HCT116 (cell line): ENCODE results near the gene CADPS2. TPM values are rescaled to one million over a fixed set of nuclear protein-coding genes. Genes with fewer than 3 reads are reported as not detected.

Source experiments
- ATAC-seq: fragments of 200-7000 bp; cut with Tn5 transposase; 2 replicates; pipeline ENCODE4 v1.9.1; 2020; ENCODE audit warnings: mild to moderate bottlenecking, moderate library complexity
- BruUV-seq: library from RNA; stranded (reverse); fragments of 400-500 nt; replicated peaks from 2 replicates; lab custom pipeline; 2021; lab: Mats Ljungman, UMichigan
- CTCF ChIA-PET: fragments of 300-600 bp; sonication (Branson Sonifier 250); formaldehyde crosslinking; loops from one replicate; lab custom pipeline; 2021; ENCODE audit warnings: antibody characterized with exemption; lab: Charles Lee
- POLR2A ChIA-PET: fragments of 300-600, 350-600 bp; sonication (Branson Sonifier 250); formaldehyde crosslinking; loops from one replicate; lab custom pipeline; 2021; ENCODE audit warnings: antibody characterized with exemption; lab: Charles Lee
- RAD21 ChIA-PET, 2 experiments: fragments of 300-600 bp; sonication (Branson Sonifier 250); formaldehyde crosslinking; loops; one replicate each; lab custom pipeline; 2023; ENCODE audit warnings: low total read pairs in 2 of 2; ENCODE audit not compliant: uncharacterized antibody in 2 of 2, unreplicated experiment in 2 of 2, low non-redundant PET in 1 of 2; lab: Charles Lee
- DNase-seq: peaks from one replicate; pipeline ENCODE4 v3.0.0-alpha.2; 2010; ENCODE audit warnings: low read depth, low spot score
- H2AFZ ChIP-seq: fragments of 200-600 bp; shearing (Covaris generic), sonication (generic); 2 replicates; pipeline ENCODE4 v1.6.1; 2017; ENCODE audit warnings: low read depth, mixed run types, mixed read lengths, antibody characterized with exemption, low read length; ENCODE audit not compliant: poor library complexity, severe bottlenecking
- H3K27ac ChIP-seq: 2 replicates; pipeline ENCODE4 v1.5.1; 2012; ENCODE audit warnings: low read depth, low read length
- H3K27me3 ChIP-seq: fragments of 200-600 bp; sonication (generic); 2 replicates; pipeline ENCODE4 v1.6.1; 2016; ENCODE audit warnings: mixed run types, low read length, mixed read lengths; ENCODE audit not compliant: insufficient read depth
- H3K36me3 ChIP-seq, 2 experiments: fragments of 200-500 bp in 1 of 2; fragments of 200-600 bp in 1 of 2; sonication (Bioruptor generic) in 1 of 2; sonication (generic) in 1 of 2; 2 replicates each; pipeline versions ENCODE4 v1.5.1 to v1.6.1; 2014 to 2016; ENCODE audit warnings: low read length in 2 of 2, inconsistent platforms in 1 of 2, mixed read lengths in 1 of 2, mixed run types in 1 of 2; ENCODE audit not compliant: insufficient read depth in 2 of 2, control insufficient read depth in 1 of 2
- H3K4me1 ChIP-seq, 2 experiments: fragments of 200-600 bp in 1 of 2; sonication (generic) in 1 of 2; 2 replicates each; pipeline versions ENCODE4 v1.5.1 to v1.6.1; 2012 to 2017; ENCODE audit warnings: low read length in 2 of 2, inconsistent platforms in 1 of 2, mild to moderate bottlenecking in 1 of 2, mixed read lengths in 1 of 2, mixed run types in 1 of 2, moderate library complexity in 1 of 2; ENCODE audit not compliant: insufficient read depth in 2 of 2, control insufficient read depth in 1 of 2
- H3K4me2 ChIP-seq: fragments of 200-600 bp; sonication (generic); 2 replicates; pipeline ENCODE4 v1.6.1; 2017; ENCODE audit warnings: mixed run types, low read length, mixed read lengths
- H3K4me3 ChIP-seq, 2 experiments: fragments of 200-600 bp in 1 of 2; sonication (generic) in 1 of 2; replicated peaks in 1 of 2; 2 replicates each; pipeline ENCODE4 v1.5.1; 2011 to 2016; ENCODE audit warnings: low read length in 2 of 2, control low read depth in 1 of 2, low read depth in 1 of 2, mild to moderate bottlenecking in 1 of 2, mixed read lengths in 1 of 2, mixed run types in 1 of 2
- H3K79me2 ChIP-seq: fragments of 200-600 bp; sonication (generic); 2 replicates; pipeline ENCODE4 v1.6.1; 2017; ENCODE audit warnings: mild to moderate bottlenecking, mixed run types, low read length, moderate library complexity, mixed read lengths; ENCODE audit not compliant: insufficient read depth
- H3K9ac ChIP-seq: fragments of 200-600 bp; sonication (generic); 2 replicates; pipeline ENCODE4 v1.6.1; 2016; ENCODE audit warnings: low read length, mixed read lengths
- H3K9me2 ChIP-seq: fragments of 200-600 bp; sonication (generic), shearing (Covaris generic); 2 replicates; pipeline ENCODE4 v1.6.1; 2017; ENCODE audit warnings: mixed run types, mild to moderate bottlenecking, moderate library complexity; ENCODE audit not compliant: insufficient read depth
- H3K9me3 ChIP-seq, 2 experiments: fragments of 200-500 bp in 1 of 2; fragments of 200-600 bp in 1 of 2; sonication (Bioruptor generic) in 1 of 2; sonication (generic) in 1 of 2; 2 replicates each; pipeline ENCODE4 v1.6.1; 2014 to 2017; ENCODE audit warnings: low read length in 2 of 2, mixed read lengths in 2 of 2, inconsistent platforms in 1 of 2, low read depth in 1 of 2, mild to moderate bottlenecking in 1 of 2, mixed run types in 1 of 2, moderate library complexity in 1 of 2; ENCODE audit not compliant: control insufficient read depth in 1 of 2, insufficient read depth in 1 of 2
- H4K20me1 ChIP-seq: fragments of 200-600 bp; sonication (generic), shearing (Covaris generic); 2 replicates; pipeline ENCODE4 v1.6.1; 2017; ENCODE audit warnings: mixed run types, mild to moderate bottlenecking, moderate library complexity; ENCODE audit not compliant: insufficient read depth
- ATF3 ChIP-seq: IDR thresholded peaks from 2 replicates; pipeline ENCODE4 v1.6.1; 2012
- CEBPB ChIP-seq: IDR thresholded peaks from 2 replicates; pipeline ENCODE4 v1.6.1; 2012; ENCODE audit warnings: low read depth
- EGR1 ChIP-seq: IDR thresholded peaks from 2 replicates; pipeline ENCODE4 v1.6.1; 2012; ENCODE audit warnings: low read depth
- ELF1 ChIP-seq: IDR thresholded peaks from 2 replicates; pipeline ENCODE4 v1.6.1; 2012; ENCODE audit warnings: low read depth, borderline replicate concordance
- EZH2 ChIP-seq: fragments of 200-600 bp; sonication (generic); IDR thresholded peaks from 2 replicates; pipeline ENCODE4 v1.6.1; 2017; ENCODE audit warnings: antibody characterized with exemption, mixed run types
- EZH2phosphoT487 ChIP-seq: fragments of 200-600 bp; IDR thresholded peaks from 2 replicates; pipeline ENCODE4 v1.6.1; 2018; ENCODE audit warnings: antibody characterized with exemption, borderline replicate concordance
- JUND ChIP-seq: IDR thresholded peaks from 2 replicates; pipeline ENCODE4 v1.6.1; 2012
- POLR2A ChIP-seq: IDR thresholded peaks from 2 replicates; pipeline ENCODE4 v1.7.0; 2011; ENCODE audit warnings: borderline replicate concordance; ENCODE audit not compliant: insufficient read depth, insufficient read length; ENCODE audit errors: extremely low read depth
- REST ChIP-seq: IDR thresholded peaks from 2 replicates; pipeline ENCODE4 v1.6.1; 2012; ENCODE audit warnings: low read depth
- SP1 ChIP-seq: IDR thresholded peaks from 2 replicates; pipeline ENCODE4 v1.6.1; 2012; ENCODE audit warnings: low read depth
- SRF ChIP-seq: IDR thresholded peaks from 2 replicates; pipeline ENCODE4 v1.6.1; 2012; ENCODE audit warnings: low read depth
- TCF7L2 ChIP-seq: IDR thresholded peaks from 2 replicates; pipeline ENCODE4 v1.7.0; 2011; ENCODE audit warnings: borderline replicate concordance, inconsistent platforms; ENCODE audit not compliant: insufficient read depth, insufficient read length; ENCODE audit errors: extremely low read depth
- YY1 ChIP-seq: IDR thresholded peaks from 2 replicates; pipeline ENCODE4 v1.6.1; 2011; ENCODE audit warnings: low read length, low read depth, moderate library complexity, mild to moderate bottlenecking; ENCODE audit not compliant: insufficient replicate concordance; ENCODE audit errors: extremely low read depth
- ZFX ChIP-seq: fragments of 450-650 bp; IDR thresholded peaks from 2 replicates; pipeline ENCODE4 v1.6.1; 2017
- ZNF274 ChIP-seq: fragments of 200-500 bp; sonication (Bioruptor generic); IDR thresholded peaks from 2 replicates; pipeline ENCODE4 v1.6.1; 2014; ENCODE audit warnings: mild to moderate bottlenecking, low read depth, low read length, inconsistent platforms
- intact Hi-C: fragments of 100-400 bp; cut with micrococcal nuclease; formaldehyde crosslinking; loops from 2 replicates; pipeline ENCODE4 v1.10.0; 2022
- total RNA-seq: library from RNA; stranded (reverse); gene quantifications from one replicate; pipeline ENCODE4 v1.2.1, GENCODE V29; 2021; ENCODE audit not compliant: unreplicated experiment
- TF ChIP-seq, protein P1 (sequence below): IDR thresholded peaks from 2 replicates; pipeline ENCODE4 v1.6.1; 2011; ENCODE audit warnings: mild to moderate bottlenecking, low read length, moderate library complexity; ENCODE audit not compliant: insufficient replicate concordance; ENCODE audit errors: extremely low read depth

Gene CADPS2
- total RNA-seq, 1 experiment from 2014 or later: 7.5 TPM

GRCh38 chr7:122457969-122458368 is 428.3 kb downstream of the CADPS2 start:
- Histone ChIP-seq H3K79me2 (no peaks in the 10 kb centered on the region), H3K4me1 (no peaks in the 10 kb centered on the region), H3K36me3 (no peaks in the 10 kb centered on the region), H3K27me3 (no peaks in the 10 kb centered on the region), H3K9me3 (no peaks in the 10 kb centered on the region), H4K20me1 (no peaks in the 10 kb centered on the region), H3K9ac (no peak overlapping the region), H2AFZ (no peak overlapping the region), H3K27ac (no peak overlapping the region), H3K9me2 (no peaks in the 10 kb centered on the region), H3K4me2 (no peak overlapping the region), H3K4me3 (no peak overlapping the region)
- RAD21 ChIA-PET: no interaction called here
- CTCF ChIA-PET: no interaction called here
- no peak for ATAC-seq
- intact Hi-C loops: no loop called here
- POLR2A ChIA-PET: no interaction called here
- TF ChIP-seq EZH2phosphoT487 (no peak), JUND (no peak), REST (no peak), EGR1 (no peak), SRF (no peak), YY1 (no peak), SP1 (no peak), ZNF274 (no peak), EZH2 (no peak), ATF3 (no peak), TCF7L2 (no peak), POLR2A (no peak), ELF1 (no peak), CEBPB (no peak), ZFX (no peak)
- TF ChIP-seq, protein P1, sequence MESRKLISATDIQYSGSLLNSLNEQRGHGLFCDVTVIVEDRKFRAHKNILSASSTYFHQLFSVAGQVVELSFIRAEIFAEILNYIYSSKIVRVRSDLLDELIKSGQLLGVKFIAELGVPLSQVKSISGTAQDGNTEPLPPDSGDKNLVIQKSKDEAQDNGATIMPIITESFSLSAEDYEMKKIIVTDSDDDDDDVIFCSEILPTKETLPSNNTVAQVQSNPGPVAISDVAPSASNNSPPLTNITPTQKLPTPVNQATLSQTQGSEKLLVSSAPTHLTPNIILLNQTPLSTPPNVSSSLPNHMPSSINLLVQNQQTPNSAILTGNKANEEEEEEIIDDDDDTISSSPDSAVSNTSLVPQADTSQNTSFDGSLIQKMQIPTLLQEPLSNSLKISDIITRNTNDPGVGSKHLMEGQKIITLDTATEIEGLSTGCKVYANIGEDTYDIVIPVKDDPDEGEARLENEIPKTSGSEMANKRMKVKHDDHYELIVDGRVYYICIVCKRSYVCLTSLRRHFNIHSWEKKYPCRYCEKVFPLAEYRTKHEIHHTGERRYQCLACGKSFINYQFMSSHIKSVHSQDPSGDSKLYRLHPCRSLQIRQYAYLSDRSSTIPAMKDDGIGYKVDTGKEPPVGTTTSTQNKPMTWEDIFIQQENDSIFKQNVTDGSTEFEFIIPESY: no peak
- BruUV-seq: no TSS peak
- DNase-seq: no peak
